Caco-2 (cell line): ENCODE data around the gene CNP. TPM values are rescaled to one million over a fixed set of nuclear protein-coding genes. Genes with fewer than 3 reads are reported as not detected.

Source experiments
- BruUV-seq: library from RNA; stranded (reverse); fragments of 400-500 nt; replicated peaks from 2 replicates; lab custom pipeline; 2021; lab: Mats Ljungman, UMichigan
- CTCF ChIA-PET: fragments of 300-600 bp; sonication (Branson Sonifier 250); formaldehyde crosslinking; loops from one replicate; lab custom pipeline; 2022; ENCODE audit warnings: antibody characterized with exemption; lab: Charles Lee
- POLR2A ChIA-PET: fragments of 300-600 bp; sonication (Branson Sonifier 250); formaldehyde crosslinking; loops from one replicate; lab custom pipeline; 2022; ENCODE audit warnings: antibody characterized with exemption; lab: Charles Lee
- DNase-seq, 2 experiments: peaks; one replicate each; pipeline versions ENCODE4 v3.0.0 to v3.0.0-alpha.2; 2020 to 2022
- H3K27me3 ChIP-seq: replicated peaks from 2 replicates; pipeline ENCODE4 v1.6.0; 2011; ENCODE audit warnings: low read length; ENCODE audit not compliant: control insufficient read depth, insufficient read depth
- H3K36me3 ChIP-seq: 2 replicates; pipeline ENCODE4 v1.5.1; 2011; ENCODE audit warnings: low read length; ENCODE audit not compliant: control insufficient read depth, insufficient read depth
- H3K4me1 ChIP-seq: fragments of 250-450 bp; sonication (Bioruptor Pico); 2 replicates; pipeline ENCODE4 v1.5.1; 2020; ENCODE audit warnings: mild to moderate bottlenecking
- H3K4me3 ChIP-seq: 2 replicates; pipeline ENCODE4 v1.5.1; 2011; ENCODE audit warnings: low read depth, mild to moderate bottlenecking, control low read depth, low read length
- H3K9me3 ChIP-seq: fragments of 250-450 bp; sonication (Bioruptor Pico); 2 replicates; pipeline ENCODE4 v1.5.1; 2020; ENCODE audit warnings: mild to moderate bottlenecking, moderate library complexity
- H3K27ac Mint-ChIP-seq: one replicate; pipeline ENCODE4 v1.8.0; 2022; ENCODE audit warnings: mixed read lengths; ENCODE audit not compliant: unreplicated experiment
- H3K27me3 Mint-ChIP-seq: one replicate; pipeline ENCODE4 v1.8.0; 2022; ENCODE audit warnings: mixed read lengths; ENCODE audit not compliant: insufficient read depth, unreplicated experiment
- H3K36me3 Mint-ChIP-seq: one replicate; pipeline ENCODE4 v1.8.0; 2022; ENCODE audit warnings: mild to moderate bottlenecking, mixed read lengths; ENCODE audit not compliant: insufficient read depth, unreplicated experiment
- H3K4me1 Mint-ChIP-seq: one replicate; pipeline ENCODE4 v1.8.0; 2022; ENCODE audit warnings: low read depth, mixed read lengths; ENCODE audit not compliant: unreplicated experiment
- H3K4me3 Mint-ChIP-seq: one replicate; pipeline ENCODE4 v1.8.0; 2022; ENCODE audit warnings: mild to moderate bottlenecking, moderate library complexity, mixed read lengths; ENCODE audit not compliant: unreplicated experiment
- H3K9me3 Mint-ChIP-seq: one replicate; pipeline ENCODE4 v1.8.0; 2022; ENCODE audit warnings: mixed read lengths; ENCODE audit not compliant: unreplicated experiment
- intact Hi-C: fragments of 100-400 bp; cut with micrococcal nuclease; formaldehyde crosslinking; loops from one replicate; pipeline ENCODE4 v1.10.0; 2022; ENCODE audit not compliant: unreplicated experiment
- total RNA-seq: library from RNA; stranded (reverse); gene quantifications from 2 replicates; pipeline ENCODE4 v1.2.3, GENCODE V29; 2022
- TF ChIP-seq, protein P1 (sequence below), 2 experiments: fragments of 200-600 bp in 1 of 2; IDR thresholded peaks; 1 replicate in 1 of 2; 2 replicates in 1 of 2; pipeline versions ENCODE4 v1.5.1 to v1.8.0; 2011 to 2022; ENCODE audit warnings: antibody characterized with exemption in 1 of 2, control low read depth in 1 of 2, inconsistent platforms in 1 of 2, low read depth in 1 of 2, low read length in 1 of 2, mild to moderate bottlenecking in 1 of 2, moderate library complexity in 1 of 2; ENCODE audit not compliant: insufficient read depth in 1 of 2, severe bottlenecking in 1 of 2, unreplicated experiment in 1 of 2

The CNP gene
- total RNA-seq, 1 experiment from 2014 or later = 94.5 TPM

DNA sequence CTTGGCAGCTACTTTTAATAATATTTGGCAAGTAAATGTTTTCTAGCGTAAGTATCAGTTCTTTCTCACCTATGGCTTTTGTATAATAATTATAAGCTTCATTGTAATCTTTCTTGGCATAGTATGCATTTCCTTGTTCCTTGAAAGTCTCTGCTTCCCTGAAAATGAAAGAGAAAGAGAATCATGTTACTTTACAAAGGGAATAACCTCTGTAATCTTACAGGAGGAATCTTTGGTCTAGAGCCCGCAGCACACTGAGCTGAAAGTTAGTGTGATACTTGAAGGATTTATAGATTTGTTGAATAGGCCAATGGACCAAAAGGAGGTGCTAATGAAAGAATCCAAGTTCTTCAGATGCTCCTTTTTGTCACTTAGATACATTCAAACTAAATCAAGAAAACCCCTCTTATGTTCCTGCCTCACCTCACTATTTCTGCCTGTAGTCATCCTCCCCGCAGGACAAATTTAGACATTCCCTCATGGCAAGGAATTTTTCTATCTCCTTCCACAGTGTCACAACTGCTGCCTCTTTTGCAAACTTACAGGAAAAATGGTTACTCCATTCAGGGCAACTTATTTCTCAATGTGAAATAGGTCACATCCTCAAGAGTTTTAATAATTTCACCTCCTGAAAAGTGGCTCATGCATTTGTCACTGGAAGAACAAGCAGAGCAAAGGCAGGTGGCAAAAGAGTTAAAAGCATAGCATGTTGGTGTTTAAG is 34.0 kb downstream of the CNP start:
- H3K36me3 ChIP-seq = peaks cover 5% of the 10 kb centered on the region
- Mint-ChIP-seq H3K27ac (peak overlapping the region; percentile 71), H3K4me3 (no peak overlapping the region), H3K4me1 (peaks cover 26% of the 10 kb centered on the region), H3K27me3 (no peaks in the 10 kb centered on the region), H3K9me3 (no peaks in the 10 kb centered on the region), H3K36me3 (peaks cover 79% of the 10 kb centered on the region)
- DNase-seq = no peak
- TF ChIP-seq, protein P1, sequence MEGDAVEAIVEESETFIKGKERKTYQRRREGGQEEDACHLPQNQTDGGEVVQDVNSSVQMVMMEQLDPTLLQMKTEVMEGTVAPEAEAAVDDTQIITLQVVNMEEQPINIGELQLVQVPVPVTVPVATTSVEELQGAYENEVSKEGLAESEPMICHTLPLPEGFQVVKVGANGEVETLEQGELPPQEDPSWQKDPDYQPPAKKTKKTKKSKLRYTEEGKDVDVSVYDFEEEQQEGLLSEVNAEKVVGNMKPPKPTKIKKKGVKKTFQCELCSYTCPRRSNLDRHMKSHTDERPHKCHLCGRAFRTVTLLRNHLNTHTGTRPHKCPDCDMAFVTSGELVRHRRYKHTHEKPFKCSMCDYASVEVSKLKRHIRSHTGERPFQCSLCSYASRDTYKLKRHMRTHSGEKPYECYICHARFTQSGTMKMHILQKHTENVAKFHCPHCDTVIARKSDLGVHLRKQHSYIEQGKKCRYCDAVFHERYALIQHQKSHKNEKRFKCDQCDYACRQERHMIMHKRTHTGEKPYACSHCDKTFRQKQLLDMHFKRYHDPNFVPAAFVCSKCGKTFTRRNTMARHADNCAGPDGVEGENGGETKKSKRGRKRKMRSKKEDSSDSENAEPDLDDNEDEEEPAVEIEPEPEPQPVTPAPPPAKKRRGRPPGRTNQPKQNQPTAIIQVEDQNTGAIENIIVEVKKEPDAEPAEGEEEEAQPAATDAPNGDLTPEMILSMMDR (IDR thresholded peaks at IDR 0.05; ENCODE audit: insufficient read depth in 1 of 2, low read depth in 1 of 2, low read length in 1 of 2, severe bottlenecking in 1 of 2, unreplicated experiment in 1 of 2) = no peak
- intact Hi-C loops = no loop called here
- H3K27me3 ChIP-seq = no peaks in the 10 kb centered on the region
- POLR2A ChIA-PET = no interaction called here
- BruUV-seq = no TSS peak
- H3K4me1 ChIP-seq = peaks cover 49% of the 10 kb centered on the region
- no peaks in the 10 kb centered on the region for H3K9me3 ChIP-seq
- no peak overlapping the region for H3K4me3 ChIP-seq
- CTCF ChIA-PET = interaction anchor here (0.6 kb wide), 1 partner anchor 34 kb away, joined by 5 read pairs; no protein-coding TSS in a partner anchor

DNA sequence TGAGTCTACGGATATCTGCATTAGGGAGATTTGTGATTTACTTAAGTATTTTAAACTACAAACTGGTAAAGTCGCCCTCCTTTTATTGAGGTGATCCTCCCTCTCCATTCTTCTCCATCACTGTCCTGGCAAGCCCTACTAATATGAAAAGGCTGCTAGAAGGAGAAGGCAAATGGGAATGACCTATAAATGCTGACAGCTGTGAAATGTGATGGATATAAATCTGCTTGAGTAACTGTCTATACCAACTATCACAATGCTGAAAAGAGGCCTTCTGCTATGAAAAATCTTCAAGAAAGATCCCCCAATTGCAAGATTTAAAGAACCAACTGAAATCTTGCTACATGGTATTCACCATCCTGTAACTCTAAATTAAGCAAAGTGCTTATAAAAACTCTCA is 35.1 kb downstream of the CNP start:
- ChIA-PET CTCF (interaction anchor here (1.8 kb wide), 1 partner anchor 18 kb away, joined by 17 read pairs; the partner anchor contains the start of gene NKIRAS2), POLR2A (interaction anchor here (3.1 kb wide), 1 partner anchor 15 kb away, joined by 40 read pairs; the partner anchor contains the start of gene DNAJC7)
- H3K4me1 ChIP-seq = peaks cover 49% of the 10 kb centered on the region
- H3K4me3 ChIP-seq = no peak overlapping the region
- DNase-seq = no peak
- Mint-ChIP-seq H3K27me3 (no peaks in the 10 kb centered on the region), H3K27ac (peak overlapping the region; percentile 92), H3K4me1 (peaks cover 26% of the 10 kb centered on the region), H3K9me3 (no peaks in the 10 kb centered on the region), H3K4me3 (no peak overlapping the region), H3K36me3 (peaks cover 67% of the 10 kb centered on the region)
- TF ChIP-seq, protein P1 (IDR thresholded peaks at IDR 0.05; ENCODE audit: insufficient read depth in 1 of 2, low read depth in 1 of 2, low read length in 1 of 2, severe bottlenecking in 1 of 2, unreplicated experiment in 1 of 2) = no peak
- BruUV-seq = no TSS peak
- intact Hi-C loops = loop anchor here (2.0 kb wide), 2 partner anchors 15 to 35 kb away; partner anchors contain the start of genes CNP and DNAJC7
- no peaks in the 10 kb centered on the region for H3K9me3 ChIP-seq
- H3K36me3 ChIP-seq = peaks cover 5% of the 10 kb centered on the region
- H3K27me3 ChIP-seq = no peaks in the 10 kb centered on the region

DNA sequence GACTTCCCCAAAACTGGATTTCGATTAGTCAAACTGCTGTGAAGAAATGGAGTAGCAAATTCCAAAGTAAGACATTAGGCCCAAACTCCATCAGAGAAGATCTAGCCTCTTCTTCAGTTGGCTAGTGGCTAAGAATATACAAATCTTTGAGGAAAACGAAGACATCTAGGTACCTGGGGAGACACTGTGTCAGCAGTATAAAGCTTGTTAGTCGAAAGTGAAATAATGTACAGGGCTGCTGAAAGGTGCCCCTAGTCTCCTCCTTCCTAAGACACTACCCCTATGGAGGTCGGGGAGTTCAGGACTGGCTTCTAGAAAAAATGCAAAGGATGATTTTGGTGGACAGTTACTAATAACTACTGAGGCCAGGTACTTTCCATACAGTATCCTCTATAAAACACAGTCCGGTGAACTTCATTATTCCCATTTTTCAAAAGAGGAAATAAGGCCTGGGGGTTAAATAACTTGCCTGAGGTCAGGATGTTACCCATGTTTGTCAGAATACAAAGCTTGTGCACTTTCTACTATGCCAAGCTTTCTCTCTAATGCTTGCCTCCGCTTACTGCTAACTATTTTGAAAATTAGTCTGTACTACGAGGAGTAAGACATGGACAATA is 35.7 kb downstream of the CNP start:
- no peak for DNase-seq
- peaks cover 5% of the 10 kb centered on the region for H3K36me3 ChIP-seq
- TF ChIP-seq, protein P1 (IDR thresholded peaks at IDR 0.05; ENCODE audit: insufficient read depth in 1 of 2, low read depth in 1 of 2, low read length in 1 of 2, severe bottlenecking in 1 of 2, unreplicated experiment in 1 of 2) = no peak
- peaks cover 49% of the 10 kb centered on the region for H3K4me1 ChIP-seq
- intact Hi-C loops = loop anchor here (2.0 kb wide), 2 partner anchors 15 to 35 kb away; partner anchors contain the start of genes CNP and DNAJC7
- Mint-ChIP-seq H3K4me1 (peaks cover 26% of the 10 kb centered on the region), H3K9me3 (no peaks in the 10 kb centered on the region), H3K4me3 (peak overlapping the region; percentile 68), H3K36me3 (peaks cover 61% of the 10 kb centered on the region), H3K27ac (peak overlapping the region; percentile 92), H3K27me3 (no peaks in the 10 kb centered on the region)
- H3K4me3 ChIP-seq = no peak overlapping the region
- BruUV-seq = TSS peak; percentile 2
- ChIA-PET POLR2A (interaction anchor here (0.5 to 3.1 kb wide), 6 partner anchors 15 to 221 kb away, joined by 3 to 40 read pairs (median 4); partner anchors contain the start of genes ACLY, CNP and DNAJC7), CTCF (interaction anchor here (0.9 to 2.2 kb wide), 5 partner anchors 15 to 99 kb away, joined by 3 to 17 read pairs (median 5); partner anchors contain the start of genes DNAJC7, NKIRAS2 and ZNF385C)
- no peaks in the 10 kb centered on the region for H3K9me3 ChIP-seq
- H3K27me3 ChIP-seq = no peaks in the 10 kb centered on the region
